Astrocyte (in vitro differentiated cells and primary cell): ENCODE measurements around the gene JAZF1. TPM values are rescaled to one million over a fixed set of nuclear protein-coding genes. Genes with fewer than 3 reads are reported as not detected.

Experiments
- DNase-seq: peaks from one replicate; pipeline ENCODE4 v3.0.0-alpha.2; 2010; ENCODE audit warnings: low read depth
- FAIRE-seq: peaks from 2 replicates; lab custom pipeline; 2011; peaks lifted over from hg19 to GRCh38; lab: Jason Lieb, UNC
- H2AFZ ChIP-seq: 2 replicates; pipeline ENCODE4 v1.6.0; 2012; ENCODE audit warnings: low read depth, low read length, inconsistent platforms
- H3K27ac ChIP-seq: 2 replicates; pipeline ENCODE4 v1.5.1; 2011; ENCODE audit warnings: low read depth, low read length, inconsistent platforms
- H3K27me3 ChIP-seq: 2 replicates; pipeline ENCODE4 v1.6.0; 2011; ENCODE audit warnings: low read length, inconsistent platforms; ENCODE audit not compliant: insufficient read depth
- H3K36me3 ChIP-seq: 2 replicates; pipeline ENCODE4 v1.5.1; 2011; ENCODE audit warnings: low read length, inconsistent platforms; ENCODE audit not compliant: insufficient read depth
- H3K4me1 ChIP-seq: 2 replicates; pipeline ENCODE4 v1.5.1; 2011; ENCODE audit warnings: low read length, inconsistent platforms; ENCODE audit not compliant: insufficient read depth
- H3K4me2 ChIP-seq: 2 replicates; pipeline ENCODE4 v1.6.0; 2012; ENCODE audit warnings: low read length, inconsistent platforms
- H3K4me3 ChIP-seq: 2 replicates; pipeline ENCODE4 v1.5.1; 2011; ENCODE audit warnings: low read depth, mild to moderate bottlenecking, low read length, inconsistent platforms; ENCODE audit not compliant: insufficient read depth
- H3K79me2 ChIP-seq: 2 replicates; pipeline ENCODE4 v1.6.0; 2012; ENCODE audit warnings: mild to moderate bottlenecking, low read length, inconsistent platforms; ENCODE audit not compliant: insufficient read depth
- H3K9ac ChIP-seq: 2 replicates; pipeline ENCODE4 v1.6.0; 2012; ENCODE audit warnings: mild to moderate bottlenecking, low read length, inconsistent platforms
- H3K9me3 ChIP-seq: 2 replicates; pipeline ENCODE4 v1.5.1; 2012; ENCODE audit warnings: low read depth, mild to moderate bottlenecking, low read length, inconsistent platforms; ENCODE audit not compliant: insufficient read depth
- H4K20me1 ChIP-seq: 2 replicates; pipeline ENCODE4 v1.6.0; 2012; ENCODE audit warnings: low read length, inconsistent platforms; ENCODE audit not compliant: insufficient read depth
- H3K27ac Mint-ChIP-seq: one replicate; pipeline ENCODE4 v1.8.0; 2021; ENCODE audit warnings: mild to moderate bottlenecking, mixed read lengths; ENCODE audit not compliant: unreplicated experiment
- H3K27me3 Mint-ChIP-seq: one replicate; pipeline ENCODE4 v1.8.0; 2021; ENCODE audit warnings: low read depth, mixed read lengths; ENCODE audit not compliant: unreplicated experiment
- H3K36me3 Mint-ChIP-seq: one replicate; pipeline ENCODE4 v1.8.0; 2021; ENCODE audit warnings: low read depth, mixed read lengths; ENCODE audit not compliant: unreplicated experiment
- H3K4me1 Mint-ChIP-seq: one replicate; pipeline ENCODE4 v1.8.0; 2021; ENCODE audit warnings: low read depth, mixed read lengths; ENCODE audit not compliant: unreplicated experiment
- H3K4me3 Mint-ChIP-seq: one replicate; pipeline ENCODE4 v1.8.0; 2021; ENCODE audit warnings: mild to moderate bottlenecking, moderate library complexity, mixed read lengths; ENCODE audit not compliant: unreplicated experiment
- H3K9me3 Mint-ChIP-seq: one replicate; pipeline ENCODE4 v1.8.0; 2021; ENCODE audit warnings: mild to moderate bottlenecking, mixed read lengths; ENCODE audit not compliant: unreplicated experiment
- CTCF ChIP-seq: IDR thresholded peaks from 2 replicates; pipeline ENCODE4 v1.5.1; 2011; ENCODE audit warnings: low read depth, mild to moderate bottlenecking, inconsistent platforms, low read length, moderate library complexity; ENCODE audit not compliant: insufficient read depth
- EZH2 ChIP-seq: IDR thresholded peaks from 2 replicates; pipeline ENCODE4 v1.6.1; 2012; ENCODE audit warnings: mild to moderate bottlenecking, low read length, inconsistent platforms; ENCODE audit not compliant: insufficient read depth
- total RNA-seq: library from RNA; stranded (reverse); gene quantifications from 2 replicates; pipeline ENCODE4 v1.2.1, GENCODE V29; 2021

The JAZF1 gene
- total RNA-seq, 1 donor from 2014 or later, result 20.1 TPM

- Mint-ChIP-seq H3K4me1 (peaks cover 10% of the 10 kb centered on the region), H3K4me3 (no peak overlapping the region), H3K27ac (no peak overlapping the region), H3K9me3 (no peaks in the 10 kb centered on the region), H3K36me3 (no peaks in the 10 kb centered on the region), H3K27me3 (no peaks in the 10 kb centered on the region)
- Histone ChIP-seq H3K4me3 (no peak overlapping the region), H3K27ac (no peak overlapping the region), H3K27me3 (no peaks in the 10 kb centered on the region), H3K79me2 (peaks cover 3% of the 10 kb centered on the region), H3K9me3 (no peaks in the 10 kb centered on the region), H3K36me3 (no peaks in the 10 kb centered on the region), H2AFZ (no peak overlapping the region), H3K4me1 (no peaks in the 10 kb centered on the region), H4K20me1 (peaks cover 27% of the 10 kb centered on the region), H3K9ac (no peak overlapping the region), H3K4me2 (no peak overlapping the region)
- peak; percentile 59 for FAIRE-seq
- no peak for DNase-seq
- TF ChIP-seq EZH2 (no peak), CTCF (no peak)
These were observed 104.0 kb downstream of the JAZF1 start for GRCh38 chr7:28076423-28077200.

GRCh38 chr7:28075674-28076358 is 104.8 kb downstream of the JAZF1 start:
- H4K20me1 ChIP-seq, result peaks cover 31% of the 10 kb centered on the region
- peak; percentile 52 for DNase-seq
- no peak overlapping the region for H3K4me3 ChIP-seq
- Mint-ChIP-seq H3K4me3 (no peak overlapping the region), H3K36me3 (no peaks in the 10 kb centered on the region), H3K27me3 (no peaks in the 10 kb centered on the region), H3K4me1 (peaks cover 8% of the 10 kb centered on the region), H3K27ac (no peak overlapping the region), H3K9me3 (no peaks in the 10 kb centered on the region)
- FAIRE-seq, result no peak
- no peaks in the 10 kb centered on the region for H3K9me3 ChIP-seq
- no peak overlapping the region for H3K9ac ChIP-seq
- no peaks in the 10 kb centered on the region for H3K27me3 ChIP-seq
- no peaks in the 10 kb centered on the region for H3K4me1 ChIP-seq
- H3K27ac ChIP-seq, result no peak overlapping the region
- no peak overlapping the region for H3K4me2 ChIP-seq
- peaks cover 5% of the 10 kb centered on the region for H3K79me2 ChIP-seq
- TF ChIP-seq CTCF (no peak), EZH2 (no peak)
- H2AFZ ChIP-seq, result no peak overlapping the region
- no peaks in the 10 kb centered on the region for H3K36me3 ChIP-seq
